ENCODE measurements around the gene CCR2.

The CCR2 gene

DNA sequence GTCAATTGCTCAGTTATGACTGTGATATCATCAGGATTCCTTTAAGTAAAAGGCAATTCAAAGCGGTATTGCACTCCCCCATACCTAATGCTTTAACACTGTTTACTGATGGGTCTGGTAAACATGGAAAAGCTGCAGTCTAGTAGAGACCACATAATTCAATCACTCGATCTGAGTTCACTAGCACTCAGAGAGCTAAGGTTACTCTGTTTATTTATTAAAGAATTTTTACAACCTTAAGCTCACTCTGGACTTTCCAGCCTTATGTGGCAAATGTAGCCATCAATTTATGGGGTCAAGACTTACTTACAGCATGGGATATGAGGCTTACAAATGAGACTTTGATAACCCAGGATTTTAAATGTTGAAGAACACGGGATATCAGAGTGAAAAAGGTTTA, 18.4 kb upstream of the CCR2 start:
- Histone ChIP-seq H3K4me1 (ENCODE audit: control insufficient read depth, insufficient read depth, low read length) (no peaks in the 10 kb centered on the region), H3K9me3 (ENCODE audit: control insufficient read depth, insufficient read depth, low read depth, low read length) (no peaks in the 10 kb centered on the region), H3K4me3 (ENCODE audit: low read depth, low read length) (no peak overlapping the region), H3K27ac (ENCODE audit: extremely low read depth, low read depth, low read length) (no peak overlapping the region), H3K36me3 (ENCODE audit: control insufficient read depth in 2 of 2, insufficient read depth in 1 of 2, low read length in 2 of 2) (no peaks in the 10 kb centered on the region)
- CTCF ChIA-PET = no interaction called here
- TF ChIP-seq ZNF501 (tag by site-specific recombination; IDR thresholded peaks at IDR 0.05) = no peak
- no peak for TF ChIP-seq ZNF302 (tag by site-specific recombination; IDR thresholded peaks at IDR 0.05; ENCODE audit: low read depth)
- no peak for TF ChIP-seq ZNF37A (tag by site-specific recombination; IDR thresholded peaks at IDR 0.05)
- TF ChIP-seq PRDM1 (tag by site-specific recombination; IDR thresholded peaks at IDR 0.05) = no peak
- TF ChIP-seq, protein P1, sequence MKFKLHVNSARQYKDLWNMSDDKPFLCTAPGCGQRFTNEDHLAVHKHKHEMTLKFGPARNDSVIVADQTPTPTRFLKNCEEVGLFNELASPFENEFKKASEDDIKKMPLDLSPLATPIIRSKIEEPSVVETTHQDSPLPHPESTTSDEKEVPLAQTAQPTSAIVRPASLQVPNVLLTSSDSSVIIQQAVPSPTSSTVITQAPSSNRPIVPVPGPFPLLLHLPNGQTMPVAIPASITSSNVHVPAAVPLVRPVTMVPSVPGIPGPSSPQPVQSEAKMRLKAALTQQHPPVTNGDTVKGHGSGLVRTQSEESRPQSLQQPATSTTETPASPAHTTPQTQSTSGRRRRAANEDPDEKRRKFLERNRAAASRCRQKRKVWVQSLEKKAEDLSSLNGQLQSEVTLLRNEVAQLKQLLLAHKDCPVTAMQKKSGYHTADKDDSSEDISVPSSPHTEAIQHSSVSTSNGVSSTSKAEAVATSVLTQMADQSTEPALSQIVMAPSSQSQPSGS (tag by site-specific recombination; IDR thresholded peaks at IDR 0.05; ENCODE audit: low read depth) = no peak
- no peak for TF ChIP-seq HOXA7 (CRISPR knock-in tag; IDR thresholded peaks at IDR 0.05; ENCODE audit: borderline replicate concordance)
- TF ChIP-seq OSR2 (tag by site-specific recombination; IDR thresholded peaks at IDR 0.05) = no peak
- TF ChIP-seq, protein P2, sequence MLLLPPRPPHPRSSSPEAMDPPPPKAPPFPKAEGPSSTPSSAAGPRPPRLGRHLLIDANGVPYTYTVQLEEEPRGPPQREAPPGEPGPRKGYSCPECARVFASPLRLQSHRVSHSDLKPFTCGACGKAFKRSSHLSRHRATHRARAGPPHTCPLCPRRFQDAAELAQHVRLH (tag by site-specific recombination; IDR thresholded peaks at IDR 0.05) = no peak
- TF ChIP-seq SALL2 (tag by site-specific recombination; IDR thresholded peaks at IDR 0.05; ENCODE audit: borderline replicate concordance) = no peak
- no peak for TF ChIP-seq ZFHX2 (tag by site-specific recombination; conservative IDR thresholded peaks at IDR 0.05)
- no peak for TF ChIP-seq ZNF514 (tag by site-specific recombination; IDR thresholded peaks at IDR 0.05)
- no peak for TF ChIP-seq ZNF391 (tag by site-specific recombination; IDR thresholded peaks at IDR 0.05; ENCODE audit: borderline replicate concordance, low read depth)
- TF ChIP-seq, protein P3, sequence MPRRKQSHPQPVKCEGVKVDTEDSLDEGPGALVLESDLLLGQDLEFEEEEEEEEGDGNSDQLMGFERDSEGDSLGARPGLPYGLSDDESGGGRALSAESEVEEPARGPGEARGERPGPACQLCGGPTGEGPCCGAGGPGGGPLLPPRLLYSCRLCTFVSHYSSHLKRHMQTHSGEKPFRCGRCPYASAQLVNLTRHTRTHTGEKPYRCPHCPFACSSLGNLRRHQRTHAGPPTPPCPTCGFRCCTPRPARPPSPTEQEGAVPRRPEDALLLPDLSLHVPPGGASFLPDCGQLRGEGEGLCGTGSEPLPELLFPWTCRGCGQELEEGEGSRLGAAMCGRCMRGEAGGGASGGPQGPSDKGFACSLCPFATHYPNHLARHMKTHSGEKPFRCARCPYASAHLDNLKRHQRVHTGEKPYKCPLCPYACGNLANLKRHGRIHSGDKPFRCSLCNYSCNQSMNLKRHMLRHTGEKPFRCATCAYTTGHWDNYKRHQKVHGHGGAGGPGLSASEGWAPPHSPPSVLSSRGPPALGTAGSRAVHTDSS (tag by site-specific recombination; IDR thresholded peaks at IDR 0.05) = no peak
- TF ChIP-seq GFI1B (tag by site-specific recombination; IDR thresholded peaks at IDR 0.05) = no peak
- TF ChIP-seq ZNF157 (tag by site-specific recombination; IDR thresholded peaks at IDR 0.05) = no peak
- TF ChIP-seq, protein P4, sequence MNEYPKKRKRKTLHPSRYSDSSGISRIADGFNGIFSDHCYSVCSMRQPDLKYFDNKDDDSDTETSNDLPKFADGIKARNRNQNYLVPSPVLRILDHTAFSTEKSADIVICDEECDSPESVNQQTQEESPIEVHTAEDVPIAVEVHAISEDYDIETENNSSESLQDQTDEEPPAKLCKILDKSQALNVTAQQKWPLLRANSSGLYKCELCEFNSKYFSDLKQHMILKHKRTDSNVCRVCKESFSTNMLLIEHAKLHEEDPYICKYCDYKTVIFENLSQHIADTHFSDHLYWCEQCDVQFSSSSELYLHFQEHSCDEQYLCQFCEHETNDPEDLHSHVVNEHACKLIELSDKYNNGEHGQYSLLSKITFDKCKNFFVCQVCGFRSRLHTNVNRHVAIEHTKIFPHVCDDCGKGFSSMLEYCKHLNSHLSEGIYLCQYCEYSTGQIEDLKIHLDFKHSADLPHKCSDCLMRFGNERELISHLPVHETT (tag by site-specific recombination; IDR thresholded peaks at IDR 0.05) = no peak
- no peak for TF ChIP-seq EGR2 (tag by site-specific recombination; IDR thresholded peaks at IDR 0.05; ENCODE audit: low read depth)
- no peak for TF ChIP-seq ZNF140 (tag by site-specific recombination; IDR thresholded peaks at IDR 0.05)
- no peak for TF ChIP-seq ZNF600 (tag by site-specific recombination; IDR thresholded peaks at IDR 0.05)
- no peak for TF ChIP-seq ZNF777 (tag by site-specific recombination; IDR thresholded peaks at IDR 0.05; ENCODE audit: borderline replicate concordance)
- POLR2A ChIA-PET = interaction anchor here (0.6 kb wide), 1 partner anchor 1993 kb away, joined by 4 read pairs; no protein-coding TSS in a partner anchor

DNA sequence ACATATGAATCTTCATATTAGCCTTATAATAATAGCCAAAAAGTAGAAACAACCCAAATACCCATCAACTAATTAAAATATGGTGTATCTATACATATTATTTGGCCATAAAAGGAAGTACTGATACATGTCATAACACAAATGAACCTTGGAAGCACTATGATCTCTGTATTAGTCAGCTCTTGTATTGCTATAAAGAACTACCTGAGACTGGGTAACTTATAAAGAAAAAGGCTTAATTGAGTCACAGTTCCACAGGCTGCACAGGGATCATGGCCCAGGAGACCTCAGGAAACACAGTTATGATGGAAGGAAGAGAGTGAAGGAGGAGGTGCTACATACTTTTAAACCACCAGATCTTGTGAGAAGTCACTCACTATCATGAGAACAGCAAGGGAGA, 16.0 kb upstream of the CCR2 start:
- ChIA-PET CTCF (no interaction called here), POLR2A (no interaction called here)
- H3K27ac ChIP-seq (ENCODE audit: extremely low read depth, low read depth, low read length) = no peak overlapping the region
- TF ChIP-seq ZNF529 (tag by site-specific recombination; IDR thresholded peaks at IDR 0.05; ENCODE audit: insufficient replicate concordance) (no peak), ZNF623 (tag by site-specific recombination; IDR thresholded peaks at IDR 0.05) (no peak), SCRT1 (tag by site-specific recombination; IDR thresholded peaks at IDR 0.05; ENCODE audit: borderline replicate concordance) (no peak), ZNF621 (tag by site-specific recombination; IDR thresholded peaks at IDR 0.05) (no peak), ZNF768 (tag by site-specific recombination; IDR thresholded peaks at IDR 0.05) (no peak), ZNF274 (IDR thresholded peaks at IDR 0.05; ENCODE audit: low read length) (no peak), ZNF274 (tag by site-specific recombination; IDR thresholded peaks at IDR 0.05; ENCODE audit: borderline replicate concordance) (no peak), HOXC10 (CRISPR knock-in tag; IDR thresholded peaks at IDR 0.05) (no peak), ZNF626 (tag by site-specific recombination; IDR thresholded peaks at IDR 0.05) (no peak), SP3 (tag by site-specific recombination; IDR thresholded peaks at IDR 0.05) (no peak)
- TF ChIP-seq, protein P5, sequence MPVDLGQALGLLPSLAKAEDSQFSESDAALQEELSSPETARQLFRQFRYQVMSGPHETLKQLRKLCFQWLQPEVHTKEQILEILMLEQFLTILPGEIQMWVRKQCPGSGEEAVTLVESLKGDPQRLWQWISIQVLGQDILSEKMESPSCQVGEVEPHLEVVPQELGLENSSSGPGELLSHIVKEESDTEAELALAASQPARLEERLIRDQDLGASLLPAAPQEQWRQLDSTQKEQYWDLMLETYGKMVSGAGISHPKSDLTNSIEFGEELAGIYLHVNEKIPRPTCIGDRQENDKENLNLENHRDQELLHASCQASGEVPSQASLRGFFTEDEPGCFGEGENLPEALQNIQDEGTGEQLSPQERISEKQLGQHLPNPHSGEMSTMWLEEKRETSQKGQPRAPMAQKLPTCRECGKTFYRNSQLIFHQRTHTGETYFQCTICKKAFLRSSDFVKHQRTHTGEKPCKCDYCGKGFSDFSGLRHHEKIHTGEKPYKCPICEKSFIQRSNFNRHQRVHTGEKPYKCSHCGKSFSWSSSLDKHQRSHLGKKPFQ (tag by site-specific recombination; IDR thresholded peaks at IDR 0.05) = no peak

More for the DNA sequence above, 16.0 kb upstream of the CCR2 start:
- Histone ChIP-seq H3K4me1 (ENCODE audit: control insufficient read depth, insufficient read depth, low read length) (no peaks in the 10 kb centered on the region), H3K4me3 (ENCODE audit: low read depth, low read length) (no peak overlapping the region), H3K36me3 (ENCODE audit: control insufficient read depth in 2 of 2, insufficient read depth in 1 of 2, low read length in 2 of 2) (no peaks in the 10 kb centered on the region), H3K9me3 (ENCODE audit: control insufficient read depth, insufficient read depth, low read depth, low read length) (no peaks in the 10 kb centered on the region)

Data from HEK293 (cell line).